Omental fat pad (tissue), 4 donors: Measurements from ENCODE around the gene KIAA1549. TPM values are rescaled to one million over a fixed set of nuclear protein-coding genes. Genes with fewer than 3 reads are reported as not detected.

ENCODE experiments used
- ATAC-seq: fragments of 150-250 bp; one replicate; pipeline ENCODE4 v1.9.1; 2016; ENCODE audit warnings: mild to moderate bottlenecking, moderate library complexity; ENCODE audit not compliant: low FRiP score
- DNase-seq: peaks from one replicate; pipeline ENCODE4 v3.0.0-alpha.2; 2019; ENCODE audit warnings: low spot score
- total RNA-seq, 4 donors: library from RNA; depleted of rRNA; stranded (reverse); fragments of >200 nt; gene quantifications; one replicate each; pipeline ENCODE4 v1.1.0, GENCODE V29; 2016
- TF ChIP-seq, protein P1 (sequence below), 3 donors: fragments of 450-650 bp; IDR thresholded peaks; one replicate each; pipeline ENCODE4 v1.5.1; 2016 to 2017; ENCODE audit warnings: antibody characterized with exemption in 3 of 3, mild to moderate bottlenecking in 3 of 3, moderate library complexity in 2 of 3

Gene KIAA1549
- total RNA-seq, 4 donors from 2014 or later = 1.2 to 1.6 (median 1.4) TPM

DNA sequence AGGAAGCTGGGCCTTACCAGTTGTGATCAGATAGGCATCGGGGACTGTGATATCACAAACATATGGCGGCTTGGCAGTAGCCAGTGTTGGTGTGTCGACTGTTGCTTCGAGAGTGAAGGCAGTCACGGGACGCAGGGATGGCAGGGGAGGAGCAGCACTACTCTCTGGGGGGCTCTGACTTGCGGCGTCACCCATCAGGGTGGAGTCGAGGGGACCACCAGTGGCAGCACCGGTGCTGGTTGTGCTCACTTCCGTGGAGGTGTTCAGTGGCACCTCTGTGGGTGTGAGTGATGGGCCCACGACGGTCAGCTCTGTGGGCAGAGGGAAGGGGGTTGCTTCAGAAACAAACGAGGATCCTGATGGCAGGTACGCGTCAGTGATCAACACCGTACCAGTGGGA lies 64.5 kb downstream of the KIAA1549 start:
- no peak for DNase-seq
- TF ChIP-seq, protein P1, sequence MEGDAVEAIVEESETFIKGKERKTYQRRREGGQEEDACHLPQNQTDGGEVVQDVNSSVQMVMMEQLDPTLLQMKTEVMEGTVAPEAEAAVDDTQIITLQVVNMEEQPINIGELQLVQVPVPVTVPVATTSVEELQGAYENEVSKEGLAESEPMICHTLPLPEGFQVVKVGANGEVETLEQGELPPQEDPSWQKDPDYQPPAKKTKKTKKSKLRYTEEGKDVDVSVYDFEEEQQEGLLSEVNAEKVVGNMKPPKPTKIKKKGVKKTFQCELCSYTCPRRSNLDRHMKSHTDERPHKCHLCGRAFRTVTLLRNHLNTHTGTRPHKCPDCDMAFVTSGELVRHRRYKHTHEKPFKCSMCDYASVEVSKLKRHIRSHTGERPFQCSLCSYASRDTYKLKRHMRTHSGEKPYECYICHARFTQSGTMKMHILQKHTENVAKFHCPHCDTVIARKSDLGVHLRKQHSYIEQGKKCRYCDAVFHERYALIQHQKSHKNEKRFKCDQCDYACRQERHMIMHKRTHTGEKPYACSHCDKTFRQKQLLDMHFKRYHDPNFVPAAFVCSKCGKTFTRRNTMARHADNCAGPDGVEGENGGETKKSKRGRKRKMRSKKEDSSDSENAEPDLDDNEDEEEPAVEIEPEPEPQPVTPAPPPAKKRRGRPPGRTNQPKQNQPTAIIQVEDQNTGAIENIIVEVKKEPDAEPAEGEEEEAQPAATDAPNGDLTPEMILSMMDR (IDR thresholded peaks at IDR 0.05) = no peak
- ATAC-seq = no peak

DNA sequence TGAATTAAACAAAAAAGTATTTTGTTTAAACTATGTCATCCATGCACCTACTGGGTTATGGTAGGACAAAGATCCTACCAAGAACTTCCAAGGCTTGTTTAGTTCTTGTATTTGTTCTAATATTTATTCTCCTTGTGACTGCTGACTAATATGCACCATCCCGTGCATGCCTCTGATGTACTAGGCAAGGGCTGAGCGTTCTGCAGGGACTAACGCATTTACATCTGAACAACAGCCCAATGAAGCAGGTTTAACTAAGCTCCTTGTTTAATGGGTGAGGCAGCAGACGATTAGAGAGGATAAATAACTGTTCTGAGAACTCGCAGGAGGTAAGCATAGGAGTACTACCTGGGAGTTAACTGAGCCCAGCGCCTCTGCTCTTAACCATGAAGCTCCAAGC lies 64.9 kb downstream of the KIAA1549 start:
- TF ChIP-seq, protein P1 (IDR thresholded peaks at IDR 0.05) = no peak
- DNase-seq (no peak), ATAC-seq (no peak)

DNA sequence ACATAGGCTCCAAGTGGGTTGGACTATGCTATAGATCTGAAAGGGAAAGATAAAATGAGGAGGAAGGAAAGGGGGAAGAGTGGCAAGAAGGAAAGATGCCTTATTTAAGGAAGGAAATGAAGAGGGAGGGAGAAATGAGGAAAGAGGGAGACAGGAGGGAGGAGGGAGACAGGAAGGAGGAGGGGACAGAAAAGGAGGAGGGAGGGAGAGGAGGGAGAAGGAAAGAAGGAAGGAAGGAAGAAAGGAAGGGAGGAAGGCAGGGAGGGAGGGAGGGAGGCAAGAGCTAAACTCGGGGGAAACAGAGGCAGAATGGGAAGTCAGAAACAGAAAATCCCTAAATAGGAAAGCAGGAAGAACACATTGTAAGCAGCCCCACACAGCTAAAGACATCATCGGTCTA lies 67.4 kb downstream of the KIAA1549 start:
- TF ChIP-seq, protein P1 (IDR thresholded peaks at IDR 0.05) = no peak
- ATAC-seq (no peak), DNase-seq (no peak)

DNA sequence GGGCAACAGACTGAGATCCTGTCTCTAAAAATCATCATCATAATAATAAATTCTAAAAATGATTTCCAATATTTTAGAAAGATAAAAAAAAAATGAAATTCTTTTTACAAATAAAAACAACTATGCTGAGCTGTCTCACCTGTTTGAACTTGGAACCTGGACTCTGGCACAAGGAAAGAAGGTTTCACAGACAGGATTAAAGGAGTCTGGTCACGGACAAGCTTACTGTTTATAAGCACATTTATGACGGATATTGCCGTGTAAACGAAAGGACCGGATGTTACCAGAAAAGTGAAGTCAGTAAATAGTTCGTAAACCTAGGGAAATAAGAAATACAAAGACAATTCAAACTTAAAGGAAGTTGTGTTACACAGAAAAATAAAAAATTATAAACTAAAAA lies 70.2 kb downstream of the KIAA1549 start:
- no peak for DNase-seq
- no peak for ATAC-seq
- TF ChIP-seq, protein P1 (IDR thresholded peaks at IDR 0.05) = no peak

DNA sequence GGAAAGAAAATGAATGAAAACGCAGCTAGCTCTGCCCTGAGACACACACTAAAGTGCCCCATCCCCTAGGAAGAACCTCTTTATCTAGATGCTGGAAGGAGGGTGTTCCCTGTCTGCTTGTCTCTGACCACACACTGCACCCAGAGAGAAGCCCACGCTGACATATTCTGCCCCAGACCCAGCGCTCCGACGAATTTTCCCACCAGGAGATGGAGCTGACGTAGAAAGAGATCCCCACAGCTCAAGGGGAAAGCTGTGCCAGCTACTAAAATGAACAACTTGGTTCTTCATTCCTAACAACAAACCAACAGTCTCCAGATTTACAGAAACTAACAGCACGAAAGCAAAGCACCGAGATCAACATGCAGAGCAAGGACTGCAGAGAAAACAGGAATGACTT lies 73.3 kb downstream of the KIAA1549 start:
- TF ChIP-seq, protein P1 (IDR thresholded peaks at IDR 0.05) = no peak
- DNase-seq (no peak), ATAC-seq (no peak)

DNA sequence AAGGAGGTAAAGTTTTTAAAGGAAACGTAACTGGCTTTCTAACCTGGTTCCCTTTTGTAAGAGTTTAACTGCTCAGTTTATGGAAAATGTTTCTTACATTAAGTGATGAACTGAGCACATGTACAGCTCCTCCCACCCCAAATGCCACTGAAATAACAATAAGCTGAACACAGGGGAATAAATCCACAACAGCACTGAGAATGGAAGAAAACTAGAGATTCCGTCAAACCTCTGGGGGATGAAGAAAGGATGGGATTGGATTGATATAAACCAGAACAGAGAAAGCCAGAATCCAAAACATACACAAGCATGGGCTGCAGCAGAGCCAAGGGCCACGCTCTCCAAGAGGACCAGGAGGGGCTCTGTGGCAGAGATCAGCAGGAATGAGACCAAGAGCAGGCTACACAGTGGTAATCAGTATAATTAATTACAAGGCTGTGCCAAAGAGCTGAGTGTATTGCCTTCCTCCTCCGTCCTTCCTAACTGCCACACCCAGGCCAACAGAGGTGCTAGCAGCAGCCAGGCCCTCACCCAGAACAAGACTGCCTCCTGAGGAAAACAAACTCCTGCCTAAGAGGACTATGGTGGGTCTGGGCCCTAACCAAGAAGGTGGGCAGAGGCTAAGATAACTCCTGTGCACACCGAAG lies 73.9 kb downstream of the KIAA1549 start:
- ATAC-seq = peak; percentile 62
- no peak for DNase-seq

More for the DNA sequence above, 73.9 kb downstream of the KIAA1549 start:
- TF ChIP-seq, protein P1 (IDR thresholded peaks at IDR 0.05) = no peak
